ENCODE measurements around the gene THAP3.

The THAP3 gene

DNA sequence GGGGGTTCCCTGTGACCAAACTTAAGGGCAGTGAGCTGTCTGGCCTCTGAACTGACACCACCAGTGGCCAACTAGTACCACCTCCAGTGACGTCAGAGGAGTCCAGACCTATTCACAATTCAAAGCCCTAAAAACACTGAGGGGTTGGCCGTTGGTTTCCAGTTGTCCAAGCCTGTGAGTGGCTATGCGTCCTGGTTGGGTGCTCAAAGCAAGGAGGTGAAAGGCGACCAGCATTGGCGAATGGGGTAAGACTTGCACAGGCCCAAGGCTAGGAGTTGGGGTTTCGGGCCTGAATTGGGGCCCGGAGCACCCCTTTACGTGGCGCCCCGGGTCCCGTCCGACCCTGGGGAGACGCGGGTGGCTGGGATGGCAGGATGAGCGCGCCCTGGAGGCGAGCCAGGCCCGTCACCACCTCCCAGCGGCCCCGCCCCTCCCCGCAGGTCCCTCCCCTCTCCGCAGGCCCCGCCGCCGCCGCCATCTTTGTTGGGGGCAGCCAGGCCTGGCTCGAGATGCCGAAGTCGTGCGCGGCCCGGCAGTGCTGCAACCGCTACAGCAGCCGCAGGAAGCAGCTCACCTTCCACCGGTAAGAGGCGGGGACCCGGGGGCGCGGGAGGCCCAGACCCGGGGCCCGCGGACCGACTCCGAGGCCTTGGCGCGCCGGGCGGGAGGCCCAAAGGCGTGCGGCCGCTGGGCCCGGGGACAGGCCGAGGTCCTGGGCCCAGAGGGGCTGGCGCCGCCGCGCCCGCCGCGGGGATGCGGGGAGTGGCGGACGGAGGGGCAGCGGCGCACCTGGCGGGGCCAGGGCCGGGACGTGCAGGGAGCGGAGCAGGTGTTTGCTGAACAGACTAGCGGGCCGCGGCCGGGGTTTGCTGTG, at the start of gene THAP3:
TSS of gene THAP3 (plus strand) at position 159 of the 874 bp plus-strand sequence. CDS start at position 510, 351 bp downstream.
- peak; percentile 84 to 92 for DNase-seq (ENCODE audit: low read depth in 2 of 2)

DNA sequence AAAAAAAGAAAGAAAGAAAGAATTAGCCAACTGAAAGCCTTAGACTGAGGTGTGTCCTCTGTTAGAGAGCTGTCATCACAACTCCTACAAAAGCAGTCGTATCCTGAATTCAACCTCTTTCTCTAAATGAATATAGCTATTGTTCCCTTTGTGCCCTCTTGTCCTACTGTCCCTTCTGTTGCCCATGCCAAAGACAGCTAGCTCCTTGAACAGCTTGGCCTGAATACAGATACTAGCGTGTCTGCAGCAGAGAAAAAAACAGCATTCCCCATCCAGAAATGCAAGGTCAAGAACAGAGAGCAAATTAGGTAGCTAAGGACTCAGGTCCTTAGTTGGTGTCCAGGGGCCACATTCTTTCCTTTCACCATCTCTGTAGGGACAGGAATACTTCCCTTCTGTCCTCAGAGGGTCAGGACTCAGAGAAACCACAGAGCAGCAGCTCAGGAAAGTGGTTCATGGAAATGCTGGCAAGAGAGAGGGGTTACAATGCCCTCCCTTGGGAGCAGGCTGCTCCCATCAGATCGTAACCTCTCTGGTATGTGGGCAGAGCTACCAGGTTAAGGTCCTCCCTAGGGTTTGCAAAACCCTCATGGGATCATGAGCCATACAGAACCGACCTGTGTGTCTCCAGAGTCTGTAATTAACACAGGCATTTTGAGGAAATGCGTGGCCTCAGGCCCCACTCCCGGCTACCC, 46.7 kb upstream of the THAP3 start:
- DNase-seq (ENCODE audit: low read depth in 2 of 2), result no peak

DNA sequence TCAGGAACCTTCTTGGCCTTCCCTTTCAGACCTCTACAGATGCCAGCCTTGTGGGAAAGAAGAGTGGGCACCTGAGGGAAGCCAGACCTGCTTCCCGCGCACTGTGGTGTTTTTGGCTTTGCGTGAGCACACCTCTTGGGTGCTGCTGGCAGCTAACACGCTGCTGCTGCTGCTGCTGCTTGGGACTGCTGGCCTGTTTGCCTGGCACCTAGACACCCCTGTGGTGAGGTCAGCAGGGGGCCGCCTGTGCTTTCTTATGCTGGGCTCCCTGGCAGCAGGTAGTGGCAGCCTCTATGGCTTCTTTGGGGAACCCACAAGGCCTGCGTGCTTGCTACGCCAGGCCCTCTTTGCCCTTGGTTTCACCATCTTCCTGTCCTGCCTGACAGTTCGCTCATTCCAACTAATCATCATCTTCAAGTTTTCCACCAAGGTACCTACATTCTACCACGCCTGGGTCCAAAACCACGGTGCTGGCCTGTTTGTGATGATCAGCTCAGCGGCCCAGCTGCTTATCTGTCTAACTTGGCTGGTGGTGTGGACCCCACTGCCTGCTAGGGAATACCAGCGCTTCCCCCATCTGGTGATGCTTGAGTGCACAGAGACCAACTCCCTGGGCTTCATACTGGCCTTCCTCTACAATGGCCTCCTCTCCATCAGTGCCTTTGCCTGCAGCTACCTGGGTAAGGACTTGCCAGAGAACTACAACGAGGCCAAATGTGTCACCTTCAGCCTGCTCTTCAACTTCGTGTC, 45.9 kb upstream of the THAP3 start:
- no peak for DNase-seq (ENCODE audit: low read depth in 2 of 2)

DNA sequence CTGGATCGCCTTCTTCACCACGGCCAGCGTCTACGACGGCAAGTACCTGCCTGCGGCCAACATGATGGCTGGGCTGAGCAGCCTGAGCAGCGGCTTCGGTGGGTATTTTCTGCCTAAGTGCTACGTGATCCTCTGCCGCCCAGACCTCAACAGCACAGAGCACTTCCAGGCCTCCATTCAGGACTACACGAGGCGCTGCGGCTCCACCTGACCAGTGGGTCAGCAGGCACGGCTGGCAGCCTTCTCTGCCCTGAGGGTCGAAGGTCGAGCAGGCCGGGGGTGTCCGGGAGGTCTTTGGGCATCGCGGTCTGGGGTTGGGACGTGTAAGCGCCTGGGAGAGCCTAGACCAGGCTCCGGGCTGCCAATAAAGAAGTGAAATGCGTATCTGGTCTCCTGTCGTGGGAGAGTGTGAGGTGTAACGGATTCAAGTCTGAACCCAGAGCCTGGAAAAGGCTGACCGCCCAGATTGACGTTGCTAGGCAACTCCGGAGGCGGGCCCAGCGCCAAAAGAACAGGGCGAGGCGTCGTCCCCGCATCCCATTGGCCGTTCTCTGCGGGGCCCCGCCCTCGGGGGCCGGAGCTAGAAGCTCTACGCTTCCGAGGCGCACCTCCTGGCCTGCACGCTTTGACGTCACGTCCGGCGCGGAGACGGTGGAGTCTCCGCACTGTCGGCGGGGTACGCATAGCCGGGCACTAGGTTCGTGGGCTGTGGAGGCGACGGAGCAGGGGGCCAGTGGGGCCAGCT, 45.1 kb upstream of the THAP3 start, which contains the start of gene ZBTB48:
TSS of gene ZBTB48 (plus strand) at position 621 of the 745 bp plus-strand sequence. CDS start 616 bp downstream, outside the sequence.
- peak; percentile 92 to 95 for DNase-seq (ENCODE audit: low read depth in 2 of 2)

DNA sequence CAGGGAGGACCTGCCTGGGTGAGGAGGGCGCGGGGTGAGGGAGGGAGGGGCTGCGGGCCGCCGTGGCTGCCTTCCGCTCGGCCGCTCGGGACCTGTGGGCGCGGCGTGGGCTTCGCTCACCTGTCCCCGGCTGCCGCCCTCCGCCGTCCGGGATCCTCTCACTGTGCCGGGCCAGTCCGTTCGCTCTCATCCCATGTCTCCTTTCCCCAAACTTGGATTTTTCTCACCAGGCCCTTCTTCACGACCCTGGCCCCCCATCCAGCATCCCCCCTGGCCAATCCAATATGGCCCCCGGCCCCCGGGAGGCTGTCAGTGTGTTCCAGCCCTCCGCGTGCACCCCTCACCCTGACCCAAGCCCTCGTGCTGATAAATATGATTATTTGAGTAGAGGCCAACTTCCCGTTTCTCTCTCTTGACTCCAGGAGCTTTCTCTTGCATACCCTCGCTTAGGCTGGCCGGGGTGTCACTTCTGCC, 44.5 kb upstream of the THAP3 start:
- no peak for DNase-seq (ENCODE audit: low read depth in 2 of 2)

- DNase-seq (ENCODE audit: low read depth in 2 of 2), result no peak
Observed at GRCh38 chr1:6580593-6581409, 43.9 kb upstream of the THAP3 start.

DNA sequence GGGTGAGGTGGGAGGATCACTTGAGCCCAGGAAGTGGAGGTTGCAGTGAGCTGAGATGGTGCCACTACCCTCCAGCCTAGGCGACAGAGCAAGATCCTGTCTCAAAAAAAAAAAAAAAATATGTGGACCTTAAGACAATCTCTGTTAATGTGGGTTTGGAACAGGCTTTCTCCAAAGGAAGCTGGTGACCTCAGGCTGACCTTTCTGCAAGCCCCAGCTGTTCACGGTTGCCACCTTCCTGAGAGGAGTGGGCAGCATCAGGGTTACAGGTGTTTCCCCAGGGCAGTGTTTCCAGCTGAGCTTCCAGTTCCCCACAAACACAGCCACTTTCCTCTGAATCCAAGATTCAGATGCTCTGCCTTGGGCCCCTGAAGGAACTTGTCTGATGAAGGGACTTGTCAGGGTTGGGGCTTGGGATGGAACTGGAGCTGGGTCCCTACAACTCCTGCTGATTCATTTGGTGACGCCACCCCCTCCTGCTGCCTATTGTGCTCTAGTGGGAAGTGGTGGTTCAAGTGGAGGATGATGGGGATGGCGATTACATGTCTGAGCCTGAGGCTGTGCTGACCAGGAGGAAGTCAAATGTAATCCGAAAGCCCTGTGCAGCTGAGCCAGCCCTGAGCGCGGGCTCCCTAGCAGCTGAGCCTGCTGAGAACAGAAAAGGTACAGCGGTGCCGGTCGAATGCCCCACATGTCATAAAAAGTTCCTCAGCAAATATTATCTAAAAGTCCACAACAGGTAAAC, 42.9 kb upstream of the THAP3 start:
- no peak for DNase-seq (ENCODE audit: low read depth in 2 of 2)

- no peak for DNase-seq (ENCODE audit: low read depth in 2 of 2)
Observed at GRCh38 chr1:6582370-6582769, 42.3 kb upstream of the THAP3 start.

DNA sequence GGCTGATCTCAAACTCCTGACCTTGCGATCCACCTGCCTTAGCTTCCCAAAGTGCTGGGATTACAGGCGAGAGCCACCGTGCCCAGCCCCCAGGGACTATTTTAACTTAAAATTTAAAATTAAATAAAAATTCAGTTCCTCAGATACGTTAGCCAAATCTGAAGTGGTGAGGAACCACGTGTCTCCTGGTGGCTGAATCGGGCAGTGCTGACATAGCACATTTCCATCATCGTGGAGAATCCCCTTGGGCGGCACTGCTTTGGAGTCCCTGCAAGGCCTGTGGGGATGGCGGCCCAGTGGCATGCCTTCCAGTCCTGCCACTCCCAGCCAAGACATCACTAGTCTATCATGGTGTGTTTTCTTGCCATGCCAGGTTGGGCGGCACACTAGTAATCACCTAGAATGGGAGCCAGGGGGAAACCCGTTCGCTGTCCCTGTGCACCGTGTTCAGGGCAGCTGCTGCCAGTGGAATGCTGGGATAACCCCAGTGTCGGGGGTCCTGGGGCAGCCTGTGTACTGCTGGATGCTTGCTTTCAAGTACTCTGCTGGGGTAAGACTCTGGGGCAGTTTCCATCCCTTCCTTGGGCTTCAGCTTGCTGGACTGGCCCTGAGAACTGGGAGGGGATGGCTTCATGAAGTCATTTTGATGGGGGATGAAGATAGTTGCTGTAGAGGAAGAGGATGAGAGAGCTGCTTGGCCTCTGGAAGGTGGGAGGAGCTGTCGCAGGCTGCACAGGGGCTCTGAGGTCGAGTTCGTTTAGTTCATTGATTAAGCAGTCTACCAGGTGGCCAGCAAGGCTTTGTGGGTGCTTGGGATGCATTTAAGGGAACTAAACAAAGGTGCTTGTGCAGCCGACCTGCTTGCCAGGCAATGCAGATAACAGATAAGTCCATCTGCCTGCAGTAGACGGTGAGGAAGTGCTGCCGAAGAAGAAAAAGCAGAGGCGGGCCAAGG, 40.3 kb upstream of the THAP3 start:
- no peak for DNase-seq (ENCODE audit: low read depth in 2 of 2)

- DNase-seq (ENCODE audit: low read depth in 2 of 2), result no peak
Observed at GRCh38 chr1:6585081-6585722, 39.5 kb upstream of the THAP3 start.

GRCh38 chr1:6585841-6586240, 38.8 kb upstream of the THAP3 start:
- DNase-seq (ENCODE audit: low read depth in 2 of 2), result no peak

DNA sequence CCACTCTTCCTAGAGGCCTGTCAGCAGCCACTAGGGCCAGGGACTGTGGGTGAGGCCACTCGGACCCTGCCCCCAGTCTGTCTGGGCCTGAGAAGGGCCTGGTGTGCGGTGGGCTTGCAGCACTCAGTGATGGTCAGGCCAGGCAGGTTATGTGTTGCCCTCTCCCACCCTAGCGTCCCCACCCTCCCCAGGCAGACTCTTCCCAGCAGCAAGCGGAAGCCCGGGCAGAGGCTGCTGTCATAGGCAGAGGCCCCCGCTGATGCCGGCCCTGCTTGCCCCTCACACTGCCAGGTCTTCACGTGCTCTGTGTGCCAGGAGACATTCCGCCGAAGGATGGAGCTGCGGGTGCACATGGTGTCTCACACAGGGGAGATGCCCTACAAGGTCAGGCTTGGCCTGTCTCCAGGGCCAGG, 38.3 kb upstream of the THAP3 start:
- DNase-seq (ENCODE audit: low read depth in 2 of 2), result no peak

DNA sequence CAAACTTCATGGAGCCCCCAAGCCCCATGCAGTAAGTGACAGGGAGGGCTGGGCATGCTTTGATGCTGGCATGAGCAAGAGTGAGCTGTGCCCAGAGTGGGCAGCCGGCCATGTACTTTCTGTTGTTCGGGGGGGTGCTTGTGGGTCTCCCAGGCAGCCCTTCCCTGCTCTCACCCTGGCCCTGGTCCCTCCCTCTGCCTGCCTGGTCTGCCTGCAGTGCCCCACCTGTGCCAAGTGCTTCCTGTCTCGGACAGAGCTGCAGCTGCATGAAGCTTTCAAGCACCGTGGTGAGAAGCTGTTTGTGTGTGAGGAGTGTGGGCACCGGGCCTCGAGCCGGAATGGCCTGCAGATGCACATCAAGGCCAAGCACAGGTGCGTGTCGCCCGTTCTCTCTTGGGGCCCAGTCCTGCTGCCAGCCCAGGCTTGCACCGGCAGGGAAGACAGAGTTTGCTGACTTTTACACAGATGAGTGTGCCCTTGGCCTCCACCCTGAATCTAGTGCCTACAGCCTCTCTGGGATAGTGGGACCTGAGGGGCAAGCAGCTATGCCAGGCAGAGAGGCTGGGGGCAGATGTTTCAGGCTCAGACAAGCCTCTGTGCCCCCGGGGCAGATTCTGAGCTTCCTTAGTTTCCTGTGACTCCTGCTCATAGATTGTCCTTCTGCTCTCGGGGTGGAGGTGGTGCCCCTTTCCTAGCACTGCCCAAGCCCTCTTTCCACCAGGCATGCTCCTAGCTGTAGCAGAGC, 37.2 kb upstream of the THAP3 start:
- no peak for DNase-seq (ENCODE audit: low read depth in 2 of 2)

GRCh38 chr1:6588128-6588892, 36.4 kb upstream of the THAP3 start:
- DNase-seq (ENCODE audit: low read depth in 2 of 2), result no peak

GRCh38 chr1:6588893-6589520, 35.7 kb upstream of the THAP3 start:
- DNase-seq (ENCODE audit: low read depth in 2 of 2), result no peak

- DNase-seq (ENCODE audit: low read depth in 2 of 2), result no peak
Observed at GRCh38 chr1:6590046-6590445, 34.6 kb upstream of the THAP3 start.

All from stimulated activated CD4-positive, alpha-beta T cell treated with anti-CD3 and anti-CD28 coated beads, Interleukin-1b, Interleukin-23, amount 100 ng/mL, for 4 hours (primary cell).